Vagina (tissue), 2 donors: Measurements from ENCODE around the gene RORC. TPM values are rescaled to one million over a fixed set of nuclear protein-coding genes. Genes with fewer than 3 reads are reported as not detected.
"Not testable (repeated sequence)": the region's sequence is repeated elsewhere in the genome, so short reads cannot be mapped to it uniquely, and the experiment has no call there.

Experiments used
- DNase-seq, 2 donors: peaks; one replicate each; pipeline ENCODE4 v3.0.0-alpha.2; 2017; ENCODE audit errors: extremely low spot score in 2 of 2
- H3K27ac ChIP-seq: fragments of 200-600 bp; sonication (generic); one replicate; pipeline ENCODE4 v1.5.1; 2019
- H3K27me3 ChIP-seq: fragments of 200-600 bp; sonication (generic); one replicate; pipeline ENCODE4 v1.5.1; 2019
- H3K36me3 ChIP-seq, 2 donors: fragments of 200-600 bp; sonication (generic); one replicate each; pipeline ENCODE4 v1.5.1; 2017 to 2019
- H3K4me1 ChIP-seq: fragments of 200-600 bp; sonication (generic); one replicate; pipeline ENCODE4 v1.5.1; 2019
- H3K4me3 ChIP-seq, 2 donors: fragments of 200-600 bp; sonication (generic); 1 replicate in 1 of 2; 2 replicates in 1 of 2; pipeline ENCODE4 v1.5.1; 2016 to 2019
- H3K9me3 ChIP-seq: fragments of 200-600 bp; sonication (generic); one replicate; pipeline ENCODE4 v1.5.1; 2019
- POLR2A ChIP-seq, 2 donors: fragments of 450-650 bp; IDR thresholded peaks; one replicate each; pipeline ENCODE4 v1.6.1; 2017; ENCODE audit warnings: antibody characterized with exemption in 2 of 2, mild to moderate bottlenecking in 2 of 2, moderate library complexity in 2 of 2
- POLR2AphosphoS5 ChIP-seq, 2 donors: sonication (generic); formaldehyde crosslinking; IDR thresholded peaks; one replicate each; pipeline ENCODE4 v1.9.0; 2017; ENCODE audit warnings: antibody characterized with exemption in 2 of 2, mild to moderate bottlenecking in 2 of 2, low read depth in 1 of 2; ENCODE audit not compliant: insufficient read depth in 1 of 2
- intact Hi-C: fragments of 100-400 bp; cut with DNase I; formaldehyde crosslinking; loops from one replicate; pipeline ENCODE4 v1.15.1; 2023
- total RNA-seq: library from RNA; depleted of rRNA; stranded (reverse); fragments of >200 nt; gene quantifications from one replicate; pipeline ENCODE4 v1.2.3, GENCODE V29; 2016
- TF ChIP-seq, protein P1 (sequence below), 3 experiments: fragments of 450-650 bp in 2 of 3; fragments of 200-600 bp in 1 of 3; sonication (generic) in 1 of 3; IDR thresholded peaks; one replicate each; pipeline ENCODE4 v1.5.1; 2017 to 2019; ENCODE audit warnings: antibody characterized with exemption in 3 of 3, mild to moderate bottlenecking in 2 of 3, moderate library complexity in 2 of 3

Gene RORC
- total RNA-seq, 1 donor from 2014 or later = 8.1 TPM

GRCh38 chr1:151859891-151860293 lies 28.3 kb upstream of the RORC start:
- peaks cover 23% of the 10 kb centered on the region for H3K4me1 ChIP-seq
- H3K36me3 ChIP-seq = no peaks in the 10 kb centered on the region
- peak in 1 of 2 donors; percentile 60 for DNase-seq
- no peak overlapping the region for H3K4me3 ChIP-seq
- intact Hi-C loops = no loop called here
- no peaks in the 10 kb centered on the region for H3K27me3 ChIP-seq
- H3K27ac ChIP-seq = no peak overlapping the region
- TF ChIP-seq POLR2A (IDR thresholded peaks at IDR 0.05) (no peak), POLR2AphosphoS5 (IDR thresholded peaks at IDR 0.05; ENCODE audit: insufficient read depth in 1 of 2, low read depth in 1 of 2) (no peak)
- TF ChIP-seq, protein P1, sequence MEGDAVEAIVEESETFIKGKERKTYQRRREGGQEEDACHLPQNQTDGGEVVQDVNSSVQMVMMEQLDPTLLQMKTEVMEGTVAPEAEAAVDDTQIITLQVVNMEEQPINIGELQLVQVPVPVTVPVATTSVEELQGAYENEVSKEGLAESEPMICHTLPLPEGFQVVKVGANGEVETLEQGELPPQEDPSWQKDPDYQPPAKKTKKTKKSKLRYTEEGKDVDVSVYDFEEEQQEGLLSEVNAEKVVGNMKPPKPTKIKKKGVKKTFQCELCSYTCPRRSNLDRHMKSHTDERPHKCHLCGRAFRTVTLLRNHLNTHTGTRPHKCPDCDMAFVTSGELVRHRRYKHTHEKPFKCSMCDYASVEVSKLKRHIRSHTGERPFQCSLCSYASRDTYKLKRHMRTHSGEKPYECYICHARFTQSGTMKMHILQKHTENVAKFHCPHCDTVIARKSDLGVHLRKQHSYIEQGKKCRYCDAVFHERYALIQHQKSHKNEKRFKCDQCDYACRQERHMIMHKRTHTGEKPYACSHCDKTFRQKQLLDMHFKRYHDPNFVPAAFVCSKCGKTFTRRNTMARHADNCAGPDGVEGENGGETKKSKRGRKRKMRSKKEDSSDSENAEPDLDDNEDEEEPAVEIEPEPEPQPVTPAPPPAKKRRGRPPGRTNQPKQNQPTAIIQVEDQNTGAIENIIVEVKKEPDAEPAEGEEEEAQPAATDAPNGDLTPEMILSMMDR (IDR thresholded peaks at IDR 0.05) = no peak
- no peaks in the 10 kb centered on the region for H3K9me3 ChIP-seq

- intact Hi-C loops = no loop called here
- DNase-seq = peak in 1 of 2 donors; percentile 71
- H3K4me3 ChIP-seq = no peak overlapping the region
- TF ChIP-seq POLR2AphosphoS5 (IDR thresholded peaks at IDR 0.05; ENCODE audit: insufficient read depth in 1 of 2, low read depth in 1 of 2) (no peak), POLR2A (IDR thresholded peaks at IDR 0.05) (no peak)
- TF ChIP-seq, protein P1 (IDR thresholded peaks at IDR 0.05) = no peak
- H3K9me3 ChIP-seq = no peaks in the 10 kb centered on the region
- no peak overlapping the region for H3K27ac ChIP-seq
- H3K27me3 ChIP-seq = no peaks in the 10 kb centered on the region
- peaks cover 23% of the 10 kb centered on the region for H3K4me1 ChIP-seq
- H3K36me3 ChIP-seq = no peaks in the 10 kb centered on the region
Measured at GRCh38 chr1:151858886-151859665, 27.5 kb upstream of the RORC start.

- intact Hi-C loops = no loop called here
- H3K4me3 ChIP-seq = no peak overlapping the region
- TF ChIP-seq POLR2A (IDR thresholded peaks at IDR 0.05) (no peak), POLR2AphosphoS5 (IDR thresholded peaks at IDR 0.05; ENCODE audit: insufficient read depth in 1 of 2, low read depth in 1 of 2) (no peak)
- TF ChIP-seq, protein P1 (IDR thresholded peaks at IDR 0.05) = no peak
- H3K9me3 ChIP-seq = no peaks in the 10 kb centered on the region
- no peak overlapping the region for H3K27ac ChIP-seq
- H3K4me1 ChIP-seq = peaks cover 23% of the 10 kb centered on the region
- no peaks in the 10 kb centered on the region for H3K36me3 ChIP-seq
- DNase-seq = peak in 1 of 2 donors; percentile 64
- H3K27me3 ChIP-seq = no peaks in the 10 kb centered on the region
Measured at GRCh38 chr1:151858030-151858746, 26.6 kb upstream of the RORC start.

- H3K4me1 ChIP-seq = peaks cover 23% of the 10 kb centered on the region
Measured at GRCh38 chr1:151855933-151856332, 24.3 kb upstream of the RORC start.

GRCh38 chr1:151855516-151855915 lies 23.9 kb upstream of the RORC start:
- peak in 1 of 2 donors; percentile 75 for DNase-seq

More at GRCh38 chr1:151855933-151856332, 24.3 kb upstream of the RORC start:
- peak in 1 of 2 donors; percentile 2 for DNase-seq
- no peak for TF ChIP-seq POLR2A (IDR thresholded peaks at IDR 0.05)
- no peak for TF ChIP-seq POLR2AphosphoS5 (IDR thresholded peaks at IDR 0.05; ENCODE audit: insufficient read depth in 1 of 2, low read depth in 1 of 2)
- TF ChIP-seq, protein P1 (IDR thresholded peaks at IDR 0.05) = no peak
- no peak overlapping the region for H3K27ac ChIP-seq
- no peaks in the 10 kb centered on the region for H3K9me3 ChIP-seq
- H3K36me3 ChIP-seq = no peaks in the 10 kb centered on the region
- peak overlapping the region in 1 of 2 donors; percentile 20 for H3K4me3 ChIP-seq
- intact Hi-C loops = no loop called here
- no peaks in the 10 kb centered on the region for H3K27me3 ChIP-seq

More at GRCh38 chr1:151855516-151855915, 23.9 kb upstream of the RORC start:
- Histone ChIP-seq H3K4me1 (peaks cover 23% of the 10 kb centered on the region), H3K4me3 (peak overlapping the region in 1 of 2 donors; percentile 20)
- H3K27ac ChIP-seq, H3K9me3 ChIP-seq, H3K27me3 ChIP-seq, H3K36me3 ChIP-seq, intact Hi-C loops: not testable (repeated sequence)
